T-helper 1 cell treated with Interleukin-12 subunit alpha and Interleukin-12 subunit beta and Interleukin-4 antibody, amounts not matched to agents 30 μg/mL and 1 μg/mL, for 36 hours (primary cell): ENCODE results near the gene PREX1.
A peak's percentile ranks its signal among the peaks of the same experiment; 100 is the strongest.
"Not testable (repeated sequence)": the region's sequence is repeated elsewhere in the genome, so short reads cannot be mapped to it uniquely, and the experiment has no call there.

Source experiments
- H3K27ac Mint-ChIP-seq: one replicate; pipeline ENCODE4 v1.8.0; 2021; ENCODE audit warnings: mild to moderate bottlenecking, mixed read lengths
- H3K27me3 Mint-ChIP-seq: one replicate; pipeline ENCODE4 v1.8.0; 2021; ENCODE audit warnings: low read depth, mixed read lengths
- H3K36me3 Mint-ChIP-seq: one replicate; pipeline ENCODE4 v1.8.0; 2021; ENCODE audit warnings: low read depth, mixed read lengths
- H3K4me1 Mint-ChIP-seq: one replicate; pipeline ENCODE4 v1.8.0; 2021; ENCODE audit warnings: low read depth, mixed read lengths
- H3K4me3 Mint-ChIP-seq: one replicate; pipeline ENCODE4 v1.8.0; 2021; ENCODE audit warnings: mild to moderate bottlenecking, moderate library complexity, mixed read lengths
- H3K9me3 Mint-ChIP-seq: one replicate; pipeline ENCODE4 v1.8.0; 2021; ENCODE audit warnings: mixed read lengths

PREX1 gene, protein sequence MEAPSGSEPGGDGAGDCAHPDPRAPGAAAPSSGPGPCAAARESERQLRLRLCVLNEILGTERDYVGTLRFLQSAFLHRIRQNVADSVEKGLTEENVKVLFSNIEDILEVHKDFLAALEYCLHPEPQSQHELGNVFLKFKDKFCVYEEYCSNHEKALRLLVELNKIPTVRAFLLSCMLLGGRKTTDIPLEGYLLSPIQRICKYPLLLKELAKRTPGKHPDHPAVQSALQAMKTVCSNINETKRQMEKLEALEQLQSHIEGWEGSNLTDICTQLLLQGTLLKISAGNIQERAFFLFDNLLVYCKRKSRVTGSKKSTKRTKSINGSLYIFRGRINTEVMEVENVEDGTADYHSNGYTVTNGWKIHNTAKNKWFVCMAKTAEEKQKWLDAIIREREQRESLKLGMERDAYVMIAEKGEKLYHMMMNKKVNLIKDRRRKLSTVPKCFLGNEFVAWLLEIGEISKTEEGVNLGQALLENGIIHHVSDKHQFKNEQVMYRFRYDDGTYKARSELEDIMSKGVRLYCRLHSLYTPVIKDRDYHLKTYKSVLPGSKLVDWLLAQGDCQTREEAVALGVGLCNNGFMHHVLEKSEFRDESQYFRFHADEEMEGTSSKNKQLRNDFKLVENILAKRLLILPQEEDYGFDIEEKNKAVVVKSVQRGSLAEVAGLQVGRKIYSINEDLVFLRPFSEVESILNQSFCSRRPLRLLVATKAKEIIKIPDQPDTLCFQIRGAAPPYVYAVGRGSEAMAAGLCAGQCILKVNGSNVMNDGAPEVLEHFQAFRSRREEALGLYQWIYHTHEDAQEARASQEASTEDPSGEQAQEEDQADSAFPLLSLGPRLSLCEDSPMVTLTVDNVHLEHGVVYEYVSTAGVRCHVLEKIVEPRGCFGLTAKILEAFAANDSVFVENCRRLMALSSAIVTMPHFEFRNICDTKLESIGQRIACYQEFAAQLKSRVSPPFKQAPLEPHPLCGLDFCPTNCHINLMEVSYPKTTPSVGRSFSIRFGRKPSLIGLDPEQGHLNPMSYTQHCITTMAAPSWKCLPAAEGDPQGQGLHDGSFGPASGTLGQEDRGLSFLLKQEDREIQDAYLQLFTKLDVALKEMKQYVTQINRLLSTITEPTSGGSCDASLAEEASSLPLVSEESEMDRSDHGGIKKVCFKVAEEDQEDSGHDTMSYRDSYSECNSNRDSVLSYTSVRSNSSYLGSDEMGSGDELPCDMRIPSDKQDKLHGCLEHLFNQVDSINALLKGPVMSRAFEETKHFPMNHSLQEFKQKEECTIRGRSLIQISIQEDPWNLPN (N-terminal part only)

DNA sequence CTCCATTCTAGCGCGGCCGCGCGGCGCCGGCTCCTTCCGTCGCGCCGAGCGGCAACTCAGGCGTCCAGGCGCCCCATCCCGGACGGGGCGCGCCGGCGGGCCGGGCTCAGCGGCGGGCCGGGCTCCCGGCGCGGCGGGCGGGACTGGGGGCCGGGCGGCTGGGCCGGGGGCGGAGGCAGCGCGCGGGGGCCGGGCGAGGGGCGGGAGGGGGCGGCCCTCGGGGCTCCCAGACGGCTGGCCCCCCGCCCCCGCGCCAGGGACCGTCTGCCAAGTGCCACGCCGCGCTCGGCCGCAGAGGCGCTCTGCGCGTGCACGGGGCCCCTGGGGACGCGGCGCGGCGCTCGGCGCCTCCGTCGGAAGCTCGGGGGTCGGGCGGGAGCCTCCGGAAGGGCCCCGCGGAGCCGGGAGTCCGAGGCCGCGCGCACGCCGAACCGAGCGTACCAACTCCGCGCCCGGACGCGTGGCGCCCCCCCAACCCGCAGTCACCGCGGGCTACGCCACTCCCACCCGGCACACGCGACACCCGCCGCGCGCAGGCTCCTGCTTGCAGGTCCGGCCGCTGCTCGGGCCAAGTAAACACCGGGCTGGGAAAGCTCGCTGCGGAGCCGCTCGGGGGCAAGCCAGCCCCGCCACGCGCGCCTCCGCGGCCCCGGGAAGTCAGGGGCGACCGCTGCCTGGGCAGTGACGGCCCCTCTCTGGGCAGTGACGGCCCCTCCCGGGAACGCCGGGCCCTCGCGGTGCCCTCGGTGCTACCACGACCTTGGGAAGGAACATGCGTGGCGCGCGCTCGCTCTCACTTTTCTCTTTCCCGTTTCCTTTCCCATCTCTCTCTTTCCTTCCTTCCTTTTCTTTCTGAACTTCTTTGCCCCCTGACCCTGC, at the start of gene PREX1:
TSS of gene PREX1 (minus strand) at position 145 of the 879 bp plus-strand sequence. CDS start at position 6, 139 bp downstream.
- Mint-ChIP-seq H3K27me3 (peaks cover 18% of the 10 kb centered on the region), H3K36me3 (peaks cover 16% of the 10 kb centered on the region)

DNA sequence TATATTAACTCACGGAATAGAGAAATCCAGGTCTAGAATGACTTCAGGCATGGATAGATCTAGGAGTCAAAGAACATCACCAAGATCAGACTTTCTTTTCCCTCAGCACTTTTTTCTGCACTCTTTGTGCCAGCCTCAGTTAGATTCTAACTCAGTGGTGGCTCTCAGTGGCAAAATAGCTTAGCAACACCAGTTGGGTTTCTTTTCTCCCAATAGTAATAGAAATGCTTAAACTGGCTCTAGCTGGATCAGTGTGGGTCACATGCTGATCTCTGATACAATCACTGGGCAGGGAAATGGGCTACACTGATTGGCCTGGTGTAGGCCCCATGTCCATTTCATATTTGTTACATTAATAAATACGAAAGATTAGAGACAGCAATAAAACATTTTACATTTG, 49.5 kb upstream of the PREX1 start:
- peaks cover 14% of the 10 kb centered on the region for H3K4me1 Mint-ChIP-seq
- no peak overlapping the region for H3K4me3 Mint-ChIP-seq
- H3K9me3 Mint-ChIP-seq, result peaks cover 4% of the 10 kb centered on the region
- H3K36me3 Mint-ChIP-seq, result peaks cover 5% of the 10 kb centered on the region
- H3K27me3 Mint-ChIP-seq, result peaks cover 3% of the 10 kb centered on the region
- no peak overlapping the region for H3K27ac Mint-ChIP-seq

More for the DNA sequence above, at the start of gene PREX1:
- Mint-ChIP-seq H3K4me3 (peak within 1 kb of the TSS; percentile 97), H3K27ac (peak within 1 kb of the TSS; percentile 89), H3K4me1 (peaks cover 38% of the 10 kb centered on the region), H3K9me3 (no peaks in the 10 kb centered on the region)

DNA sequence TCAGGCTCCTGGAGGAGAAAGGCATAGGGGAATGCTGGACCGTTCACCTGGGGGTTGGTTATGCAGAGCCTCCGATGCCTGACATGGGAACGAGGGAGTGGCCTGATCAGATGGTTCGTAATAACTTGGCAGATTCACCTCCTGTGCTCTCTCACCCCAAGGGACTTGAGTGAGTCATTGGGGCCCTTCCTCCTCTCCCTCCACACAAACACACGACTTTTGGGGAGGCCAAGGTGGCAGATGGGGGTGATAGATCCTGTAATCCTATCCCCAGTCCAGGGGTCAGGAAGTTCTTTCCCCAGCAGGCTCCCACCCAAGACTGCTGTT, 48.1 kb upstream of the PREX1 start:
- H3K4me3 Mint-ChIP-seq, result no peak overlapping the region
- H3K27me3 Mint-ChIP-seq, result peaks cover 3% of the 10 kb centered on the region
- no peak overlapping the region for H3K27ac Mint-ChIP-seq
- peaks cover 7% of the 10 kb centered on the region for H3K9me3 Mint-ChIP-seq
- H3K36me3 Mint-ChIP-seq, result peaks cover 5% of the 10 kb centered on the region
- H3K4me1 Mint-ChIP-seq, result peaks cover 16% of the 10 kb centered on the region

DNA sequence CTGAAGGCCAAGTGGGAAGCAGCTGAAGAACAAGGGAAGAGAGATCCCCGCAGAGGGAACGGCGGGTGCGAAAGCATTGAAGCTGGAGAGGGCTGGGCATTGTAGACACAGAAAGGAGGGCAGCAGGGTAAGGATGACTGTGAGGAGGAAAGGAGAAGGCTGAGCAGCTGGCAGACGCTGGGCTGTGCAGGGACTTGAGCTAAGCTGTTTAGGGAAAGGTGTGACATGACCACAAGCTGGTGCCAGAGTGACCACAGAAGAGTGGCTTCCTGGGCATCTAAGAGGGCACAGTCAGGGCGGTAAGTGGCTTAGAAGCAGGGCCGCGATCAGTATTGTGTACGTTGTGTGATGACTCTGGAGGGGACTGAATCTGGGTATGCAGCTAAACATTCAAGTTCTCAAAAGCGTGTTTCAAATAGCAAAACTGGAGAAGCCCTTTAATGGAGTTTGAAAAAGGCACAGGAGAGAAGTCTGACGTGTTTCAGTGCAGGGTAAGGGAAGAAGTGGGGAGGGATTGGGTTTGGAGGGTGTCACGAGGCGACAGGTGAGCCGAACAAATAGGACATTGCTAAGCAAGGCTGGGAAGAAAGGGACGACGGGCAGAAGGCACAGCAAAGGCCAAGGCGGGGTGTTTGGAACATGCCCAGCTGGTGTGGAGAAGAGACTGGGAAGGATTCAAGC, 47.6 kb upstream of the PREX1 start:
- peaks cover 3% of the 10 kb centered on the region for H3K27me3 Mint-ChIP-seq
- peaks cover 7% of the 10 kb centered on the region for H3K9me3 Mint-ChIP-seq
- H3K36me3 Mint-ChIP-seq, result peaks cover 5% of the 10 kb centered on the region
- H3K4me1 Mint-ChIP-seq, result peaks cover 16% of the 10 kb centered on the region
- H3K4me3 Mint-ChIP-seq, result no peak overlapping the region
- peak overlapping the region; percentile 8 for H3K27ac Mint-ChIP-seq

DNA sequence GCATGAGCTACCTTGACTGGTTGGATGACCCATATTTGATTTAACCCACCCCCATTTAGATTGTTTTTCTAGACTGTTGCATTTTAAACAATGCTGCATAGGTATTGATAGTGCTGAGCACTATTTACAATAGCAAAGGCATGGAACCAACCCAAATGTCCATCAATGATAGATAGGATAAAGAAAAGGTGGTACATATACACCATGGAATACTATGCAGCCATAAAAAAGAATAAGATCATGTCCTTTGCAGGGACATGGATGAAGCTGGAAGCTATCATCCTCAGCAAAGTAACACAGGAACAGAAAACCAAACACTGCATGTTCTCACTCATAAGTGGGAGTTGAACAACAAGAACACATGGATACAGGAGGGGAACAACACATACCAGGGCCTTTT, 41.6 kb upstream of the PREX1 start:
- not testable (repeated sequence) for H3K27ac Mint-ChIP-seq, H3K36me3 Mint-ChIP-seq, H3K4me3 Mint-ChIP-seq, H3K4me1 Mint-ChIP-seq
- Mint-ChIP-seq H3K27me3 (peaks cover 14% of the 10 kb centered on the region), H3K9me3 (peaks cover 11% of the 10 kb centered on the region)

DNA sequence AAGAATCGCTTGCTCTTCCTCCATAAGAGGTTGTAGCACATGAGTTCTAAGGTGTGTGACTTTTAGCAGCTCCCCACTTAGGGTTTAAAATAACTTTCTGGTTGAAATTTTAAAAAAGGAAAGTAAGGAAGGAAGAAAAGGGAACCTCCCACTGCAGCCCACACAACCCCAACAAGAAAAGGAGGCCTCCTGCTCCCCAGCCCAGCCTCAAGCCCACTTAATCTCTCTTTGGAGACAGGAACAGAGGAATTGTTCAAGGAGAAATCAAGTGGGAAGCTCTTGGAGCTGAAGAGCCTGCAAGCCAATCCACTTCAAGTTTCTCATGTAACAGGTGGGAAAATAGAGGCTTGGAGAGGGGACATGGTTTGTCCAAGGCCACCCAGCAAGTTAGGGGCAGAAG, 39.1 kb upstream of the PREX1 start:
- H3K36me3 Mint-ChIP-seq, result no peaks in the 10 kb centered on the region
- H3K4me1 Mint-ChIP-seq, result peaks cover 6% of the 10 kb centered on the region
- no peak overlapping the region for H3K27ac Mint-ChIP-seq
- peaks cover 4% of the 10 kb centered on the region for H3K9me3 Mint-ChIP-seq
- peaks cover 21% of the 10 kb centered on the region for H3K27me3 Mint-ChIP-seq
- no peak overlapping the region for H3K4me3 Mint-ChIP-seq

DNA sequence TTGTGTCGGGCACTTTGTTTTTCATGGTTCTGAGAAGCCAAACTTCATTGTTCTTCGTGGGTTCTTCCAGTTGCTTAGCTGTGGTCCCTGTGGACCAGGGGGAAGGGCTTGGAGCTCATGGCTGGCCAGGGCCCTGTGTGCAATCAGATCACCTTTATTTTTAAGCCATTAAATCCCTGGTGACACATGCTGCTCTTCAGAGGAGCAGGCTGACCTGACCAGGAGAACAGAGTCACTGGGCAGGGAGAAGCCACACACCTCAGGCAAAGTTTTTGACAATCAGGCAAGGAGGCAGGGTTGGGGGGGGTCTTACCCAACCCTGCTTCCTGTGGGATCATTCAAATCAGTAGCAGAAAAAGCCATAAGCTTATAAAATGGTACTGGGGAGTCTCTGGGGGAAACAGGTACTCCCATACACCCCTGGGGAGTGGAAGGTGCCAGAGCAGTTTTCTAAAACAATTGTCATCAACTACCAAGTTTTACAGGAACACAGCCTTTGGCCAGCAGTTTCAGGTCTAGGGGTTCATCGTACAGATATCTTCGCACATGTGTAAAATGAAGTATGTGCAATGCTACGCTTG, 37.0 kb upstream of the PREX1 start:
- Mint-ChIP-seq H3K36me3 (no peaks in the 10 kb centered on the region), H3K9me3 (peaks cover 4% of the 10 kb centered on the region), H3K4me3 (no peak overlapping the region), H3K27ac (no peak overlapping the region), H3K27me3 (peaks cover 21% of the 10 kb centered on the region), H3K4me1 (peaks cover 13% of the 10 kb centered on the region)

DNA sequence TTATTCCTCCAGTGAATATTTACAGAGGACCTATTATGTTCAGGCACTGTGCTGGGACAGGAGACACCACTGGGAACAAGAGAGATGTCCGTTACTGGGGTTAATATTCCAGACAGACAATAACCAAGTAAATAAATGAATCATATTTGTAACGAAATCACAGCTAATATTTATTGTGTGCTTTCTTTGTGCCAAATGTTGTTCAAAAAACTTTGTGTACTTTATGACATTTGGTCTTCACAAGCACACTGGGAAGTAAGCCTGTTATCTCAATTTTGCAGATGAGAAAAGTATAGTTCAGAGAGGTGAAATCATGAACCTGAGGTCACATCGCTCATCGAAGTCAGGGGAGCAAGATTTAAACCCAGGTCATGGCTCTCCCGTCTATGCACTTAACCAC, 36.5 kb upstream of the PREX1 start:
- H3K4me3 Mint-ChIP-seq, result no peak overlapping the region
- peaks cover 21% of the 10 kb centered on the region for H3K27me3 Mint-ChIP-seq
- H3K27ac Mint-ChIP-seq, result no peak overlapping the region
- no peaks in the 10 kb centered on the region for H3K36me3 Mint-ChIP-seq
- no peaks in the 10 kb centered on the region for H3K9me3 Mint-ChIP-seq
- H3K4me1 Mint-ChIP-seq, result peaks cover 13% of the 10 kb centered on the region

DNA sequence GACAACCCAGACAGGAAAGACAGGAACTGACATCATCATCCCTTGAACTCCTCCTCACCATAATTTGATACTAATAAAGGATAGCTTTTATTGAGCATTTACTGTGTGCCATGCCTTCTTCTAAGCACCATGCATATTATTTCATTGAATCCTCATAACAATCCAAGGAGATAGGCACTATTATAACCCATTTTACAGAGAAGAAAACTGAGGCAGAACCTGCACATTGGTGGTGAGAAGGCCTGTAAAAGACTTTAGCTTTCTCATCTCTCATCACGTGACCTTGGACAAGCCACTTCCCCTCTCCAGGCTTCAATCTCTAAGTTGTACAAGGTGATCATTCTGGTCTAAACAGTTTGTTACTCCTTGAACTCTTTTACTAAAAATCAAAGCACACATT, 34.5 kb upstream of the PREX1 start:
- no peaks in the 10 kb centered on the region for H3K36me3 Mint-ChIP-seq

DNA sequence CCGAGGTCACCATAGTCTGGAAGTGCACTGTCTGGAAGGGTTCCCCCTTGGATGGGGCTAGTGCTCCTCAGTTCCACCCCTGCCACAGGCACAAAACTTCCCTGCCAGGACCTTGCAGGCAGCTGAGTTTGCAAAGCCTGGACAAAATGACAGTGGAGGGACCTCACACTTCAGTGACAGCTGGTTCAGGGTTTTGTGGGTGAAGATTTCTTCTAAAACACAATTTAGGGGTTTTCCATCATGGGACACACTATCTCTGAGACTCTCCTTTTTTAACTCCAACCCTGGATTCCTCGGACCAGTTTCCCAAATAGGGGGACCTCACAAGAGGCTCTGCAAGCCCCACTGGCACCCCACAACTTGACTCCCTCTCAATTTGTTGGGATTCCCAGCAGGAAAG, 33.6 kb upstream of the PREX1 start:
- Mint-ChIP-seq H3K27ac (no peak overlapping the region), H3K9me3 (no peaks in the 10 kb centered on the region), H3K27me3 (peaks cover 15% of the 10 kb centered on the region), H3K4me3 (no peak overlapping the region), H3K36me3 (no peaks in the 10 kb centered on the region), H3K4me1 (peaks cover 13% of the 10 kb centered on the region)

More for the DNA sequence above, 34.5 kb upstream of the PREX1 start:
- Mint-ChIP-seq H3K27me3 (peaks cover 21% of the 10 kb centered on the region), H3K4me1 (peaks cover 13% of the 10 kb centered on the region), H3K27ac (no peak overlapping the region), H3K4me3 (no peak overlapping the region), H3K9me3 (no peaks in the 10 kb centered on the region)

DNA sequence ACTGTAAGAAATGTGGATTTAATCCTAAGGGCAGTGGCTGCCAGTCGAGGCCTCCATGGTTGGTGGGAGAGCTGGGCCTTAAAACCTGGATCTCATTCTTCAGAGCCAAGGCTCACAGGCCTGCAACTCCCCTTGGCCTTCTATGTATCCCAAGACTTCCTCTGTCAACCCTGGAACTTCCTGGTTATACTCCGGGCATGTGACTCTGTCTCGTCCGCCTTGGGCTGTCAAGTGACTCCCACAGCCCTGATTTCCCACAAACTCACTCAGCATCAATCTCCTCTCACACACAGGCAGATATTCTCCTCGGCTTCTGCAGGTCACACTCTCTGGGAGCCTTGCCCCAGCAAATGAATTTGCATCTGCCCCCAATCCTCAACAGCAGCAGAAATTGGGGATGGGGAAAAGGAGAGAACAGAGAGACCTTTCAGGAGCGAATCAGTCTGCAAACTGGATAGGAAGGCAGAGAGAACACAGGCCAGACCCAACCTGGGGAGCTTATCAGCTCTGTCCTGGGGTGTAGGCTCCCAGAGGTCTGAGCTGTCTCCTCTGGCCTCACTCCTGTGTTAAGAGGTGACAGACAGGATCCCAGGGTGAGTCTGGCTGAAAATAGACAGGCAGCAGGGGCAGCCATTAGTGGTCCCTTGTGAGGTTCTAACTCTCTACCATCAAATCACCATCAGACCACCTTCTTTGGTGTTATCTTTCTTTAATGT, 30.4 kb upstream of the PREX1 start:
- Mint-ChIP-seq H3K4me1 (peaks cover 14% of the 10 kb centered on the region), H3K4me3 (no peak overlapping the region), H3K27me3 (no peaks in the 10 kb centered on the region), H3K27ac (no peak overlapping the region), H3K9me3 (peaks cover 4% of the 10 kb centered on the region), H3K36me3 (no peaks in the 10 kb centered on the region)

DNA sequence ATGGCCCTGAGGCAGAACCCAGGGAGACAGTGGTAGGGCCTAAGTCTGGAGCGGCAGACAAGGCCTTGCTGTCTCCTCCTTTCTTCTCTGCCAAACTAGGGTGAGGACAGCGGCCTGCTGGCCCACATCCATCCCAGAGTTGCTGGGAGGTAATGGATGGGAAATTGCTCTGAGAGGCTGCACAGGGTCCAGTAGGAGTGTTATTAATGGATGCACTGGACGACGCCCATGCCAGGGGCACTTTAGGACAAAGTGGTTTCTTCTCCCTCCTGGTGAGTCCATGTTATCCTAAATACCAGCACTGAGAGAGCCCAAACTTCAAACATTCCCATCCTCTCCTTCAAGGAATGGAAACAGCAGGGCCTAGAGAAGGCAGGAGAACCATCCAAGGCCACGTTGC, 28.3 kb upstream of the PREX1 start:
- Mint-ChIP-seq H3K4me1 (peaks cover 6% of the 10 kb centered on the region), H3K4me3 (no peak overlapping the region), H3K9me3 (peaks cover 14% of the 10 kb centered on the region), H3K27ac (no peak overlapping the region), H3K27me3 (no peaks in the 10 kb centered on the region), H3K36me3 (no peaks in the 10 kb centered on the region)
